CD4-positive, alpha-beta T cell treated with Interleukin-1 beta for 1 hour (primary cell): ENCODE results near the gene INPP5J.

Source experiments
- DNase-seq, 2 donors: peaks; one replicate each; pipeline ENCODE4 v3.0.0-alpha.2; 2020 to 2022

The INPP5J gene

GRCh38 chr22:31153357-31153756 lies 30.6 kb downstream of the INPP5J start:
- no peak for DNase-seq

GRCh38 chr22:31154975-31155374 lies 32.2 kb downstream of the INPP5J start:
- no peak for DNase-seq

GRCh38 chr22:31155422-31155821 lies 32.7 kb downstream of the INPP5J start:
- DNase-seq = no peak

- DNase-seq = peak; percentile 3 to 13
These were observed 37.7 kb downstream of the INPP5J start for GRCh38 chr22:31160328-31160978.

GRCh38 chr22:31161386-31161785 lies 38.6 kb downstream of the INPP5J start:
- DNase-seq = no peak

- no peak for DNase-seq
These were observed 39.4 kb downstream of the INPP5J start for GRCh38 chr22:31162015-31162765.

GRCh38 chr22:31170971-31171370 lies 48.2 kb downstream of the INPP5J start:
- DNase-seq = no peak

GRCh38 chr22:31171734-31172133 lies 49.0 kb downstream of the INPP5J start:
- DNase-seq = peak in 1 of 2 donors; percentile 10

- no peak for DNase-seq
These were observed 50.8 kb downstream of the INPP5J start for GRCh38 chr22:31173386-31174145.

- no peak for DNase-seq
These were observed 54.2 kb downstream of the INPP5J start for GRCh38 chr22:31176923-31177322.

- no peak for DNase-seq
These were observed 54.8 kb downstream of the INPP5J start for GRCh38 chr22:31177420-31178162.

- DNase-seq = no peak
These were observed 56.1 kb downstream of the INPP5J start for GRCh38 chr22:31178859-31179258.

GRCh38 chr22:31179345-31179744 lies 56.6 kb downstream of the INPP5J start:
- DNase-seq = no peak

GRCh38 chr22:31184015-31184414 lies 61.2 kb downstream of the INPP5J start:
- no peak for DNase-seq
